HUES6 (cell line): ENCODE results near the gene HOXC10.

Experiments used
- H3K27ac ChIP-seq: 2 replicates; pipeline ENCODE4 v1.7.0; 2013; ENCODE audit warnings: low read depth, mild to moderate bottlenecking, low read length, inconsistent platforms
- H3K27me3 ChIP-seq: 2 replicates; pipeline ENCODE4 v1.6.1; 2013; ENCODE audit warnings: low read length; ENCODE audit not compliant: control insufficient read depth, insufficient read depth
- H3K36me3 ChIP-seq: 2 replicates; pipeline ENCODE4 v1.6.1; 2013; ENCODE audit warnings: low read length; ENCODE audit not compliant: control insufficient read depth, insufficient read depth
- H3K4me1 ChIP-seq: 2 replicates; pipeline ENCODE4 v1.6.1; 2013; ENCODE audit warnings: low read length; ENCODE audit not compliant: control insufficient read depth, insufficient read depth
- H3K4me3 ChIP-seq: 2 replicates; pipeline ENCODE4 v1.5.1; 2013; ENCODE audit warnings: low read depth, low read length
- H3K9ac ChIP-seq: one replicate; pipeline ENCODE4 v1.6.1; 2013; ENCODE audit warnings: mild to moderate bottlenecking, low read length
- H3K9me3 ChIP-seq: 2 replicates; pipeline ENCODE4 v1.6.1; 2013; ENCODE audit warnings: low read depth, low read length; ENCODE audit not compliant: control insufficient read depth, insufficient read depth

HOXC10 gene

GRCh38 chr12:53981634-53982565 lies 3.0 kb upstream of the HOXC10 start:
- Histone ChIP-seq H3K9ac (peak overlapping the region; percentile 9), H3K36me3 (no peaks in the 10 kb centered on the region), H3K4me3 (no peak overlapping the region), H3K27ac (no peak overlapping the region), H3K27me3 (peaks cover 100% of the 10 kb centered on the region), H3K9me3 (peaks cover 6% of the 10 kb centered on the region; the same call in 1 of the 2 replicates), H3K4me1 (0 out of 2 replicates have a peak, but pooled peaks cover 3% of the 10 kb centered on the region)

- H3K9me3 ChIP-seq, result peaks cover 6% of the 10 kb centered on the region; the same call in 1 of the 2 replicates
- no peak overlapping the region for H3K27ac ChIP-seq
- H3K36me3 ChIP-seq, result no peaks in the 10 kb centered on the region
- H3K27me3 ChIP-seq, result peaks cover 100% of the 10 kb centered on the region
- H3K4me1 ChIP-seq, result 0 out of 2 replicates have a peak, but pooled peaks cover 3% of the 10 kb centered on the region
- H3K9ac ChIP-seq, result peak overlapping the region; percentile 44
- no peak overlapping the region for H3K4me3 ChIP-seq
Measured at GRCh38 chr12:53982648-53983567, 2.0 kb upstream of the HOXC10 start.

- Histone ChIP-seq H3K9me3 (peaks cover 6% of the 10 kb centered on the region; the same call in 1 of the 2 replicates), H3K4me1 (0 out of 2 replicates have a peak, but pooled peaks cover 3% of the 10 kb centered on the region), H3K27ac (no peak overlapping the region), H3K36me3 (no peaks in the 10 kb centered on the region), H3K9ac (peak overlapping the region; percentile 44), H3K27me3 (peaks cover 100% of the 10 kb centered on the region), H3K4me3 (no peak overlapping the region)
Measured at GRCh38 chr12:53983568-53983949, 1.4 kb upstream of the HOXC10 start.

GRCh38 chr12:53983950-53984572 lies 885 bp upstream of the HOXC10 start:
- Histone ChIP-seq H3K4me1 (0 out of 2 replicates have a peak, but pooled peaks cover 3% of the 10 kb centered on the region), H3K27ac (no peak overlapping the region), H3K9me3 (peaks cover 6% of the 10 kb centered on the region; the same call in 1 of the 2 replicates), H3K4me3 (no peak overlapping the region), H3K36me3 (no peaks in the 10 kb centered on the region), H3K27me3 (peaks cover 100% of the 10 kb centered on the region), H3K9ac (peak overlapping the region; percentile 44)

- peaks cover 100% of the 10 kb centered on the region for H3K27me3 ChIP-seq
- H3K9ac ChIP-seq, result peak overlapping the region; percentile 64
- no peak overlapping the region for H3K27ac ChIP-seq
- H3K36me3 ChIP-seq, result no peaks in the 10 kb centered on the region
- peaks cover 6% of the 10 kb centered on the region; the same call in 1 of the 2 replicates for H3K9me3 ChIP-seq
- peak overlapping the region; percentile 39 for H3K4me3 ChIP-seq
- 0 out of 2 replicates have a peak, but pooled peaks cover 3% of the 10 kb centered on the region for H3K4me1 ChIP-seq
Measured at GRCh38 chr12:53985692-53985993, 697 bp downstream of the HOXC10 start.

- Histone ChIP-seq H3K36me3 (no peaks in the 10 kb centered on the region), H3K4me1 (0 out of 2 replicates have a peak, but pooled peaks cover 3% of the 10 kb centered on the region), H3K9me3 (peaks cover 6% of the 10 kb centered on the region; the same call in 1 of the 2 replicates), H3K4me3 (peak overlapping the region; percentile 39), H3K27me3 (peaks cover 100% of the 10 kb centered on the region), H3K27ac (no peak overlapping the region), H3K9ac (peak overlapping the region; percentile 64)
Measured at GRCh38 chr12:53985994-53986685, 1.2 kb downstream of the HOXC10 start.

- Histone ChIP-seq H3K36me3 (no peaks in the 10 kb centered on the region), H3K9me3 (peaks cover 6% of the 10 kb centered on the region; the same call in 1 of the 2 replicates), H3K27ac (no peak overlapping the region), H3K4me1 (0 out of 2 replicates have a peak, but pooled peaks cover 3% of the 10 kb centered on the region), H3K27me3 (peaks cover 100% of the 10 kb centered on the region), H3K4me3 (peak overlapping the region; percentile 39; the same call in 1 of the 2 replicates), H3K9ac (peak overlapping the region; percentile 38)
Measured at GRCh38 chr12:53986686-53987483, 1.9 kb downstream of the HOXC10 start.

- Histone ChIP-seq H3K36me3 (no peaks in the 10 kb centered on the region), H3K27ac (no peak overlapping the region), H3K9ac (peak overlapping the region; percentile 58), H3K9me3 (peaks cover 6% of the 10 kb centered on the region; the same call in 1 of the 2 replicates), H3K4me1 (no peaks in the 10 kb centered on the region), H3K27me3 (peaks cover 100% of the 10 kb centered on the region), H3K4me3 (no peak overlapping the region; the same call in 1 of the 2 replicates)
Measured at GRCh38 chr12:53987787-53988230, 2.9 kb downstream of the HOXC10 start.

GRCh38 chr12:53988541-53989226 lies 3.7 kb downstream of the HOXC10 start:
- Histone ChIP-seq H3K27ac (no peak overlapping the region), H3K9ac (peak overlapping the region; percentile 58), H3K27me3 (peaks cover 100% of the 10 kb centered on the region), H3K9me3 (peaks cover 6% of the 10 kb centered on the region; the same call in 1 of the 2 replicates), H3K36me3 (no peaks in the 10 kb centered on the region), H3K4me1 (no peaks in the 10 kb centered on the region), H3K4me3 (no peak overlapping the region; the same call in 1 of the 2 replicates)
